ENCODE measurements around the gene HSF5.

GRCh38 chr17:58508341-58509067 is 20.3 kb upstream of the HSF5 start:
- TF ChIP-seq MNT (IDR thresholded peaks at IDR 0.05) (no peak), ZNF644 (CRISPR knock-in tag; IDR thresholded peaks at IDR 0.05; ENCODE audit: low read depth) (no peak), PATZ1 (CRISPR knock-in tag; IDR thresholded peaks at IDR 0.05) (no peak), CTCF (CRISPR knock-in tag; IDR thresholded peaks at IDR 0.05) (no peak), ZNF572 (CRISPR knock-in tag; IDR thresholded peaks at IDR 0.05) (no peak), TCF7L2 (IDR thresholded peaks at IDR 0.05; ENCODE audit: low read depth, low read length) (no peak), ZBTB1 (CRISPR knock-in tag; IDR thresholded peaks at IDR 0.05; ENCODE audit: borderline replicate concordance) (no peak), ZNF788 (CRISPR knock-in tag; IDR thresholded peaks at IDR 0.05; ENCODE audit: borderline replicate concordance) (no peak), HMGXB3 (CRISPR knock-in tag; IDR thresholded peaks at IDR 0.05; ENCODE audit: borderline replicate concordance) (no peak), IRX3 (CRISPR knock-in tag; IDR thresholded peaks at IDR 0.05; ENCODE audit: borderline replicate concordance, low read depth) (no peak), ZNF737 (CRISPR knock-in tag; IDR thresholded peaks at IDR 0.05; ENCODE audit: borderline replicate concordance) (no peak), KDM1A (CRISPR knock-in tag; IDR thresholded peaks at IDR 0.05) (no peak), EP300 (IDR thresholded peaks at IDR 0.05; ENCODE audit: low read depth in 2 of 2, low read length in 2 of 2) (no peak), EP300 (CRISPR knock-in tag; IDR thresholded peaks at IDR 0.05; ENCODE audit: borderline replicate concordance) (no peak)

Measured in HepG2 (cell line).